ENCODE measurements around the gene GRK3.
A peak's percentile ranks its signal among the peaks of the same experiment; 100 is the strongest.
"Not testable (repeated sequence)": the region's sequence is repeated elsewhere in the genome, so short reads cannot be mapped to it uniquely, and the experiment has no call there.

GRK3 gene

GRCh38 chr22:25698978-25699377 is 134.5 kb downstream of the GRK3 start:
- DNase-seq (ENCODE audit: low spot score) = no peak

GRCh38 chr22:25701056-25701780 is 136.7 kb downstream of the GRK3 start:
- DNase-seq (ENCODE audit: low spot score) = no peak

GRCh38 chr22:25702040-25702439 is 137.6 kb downstream of the GRK3 start:
- peak; percentile 32 for DNase-seq (ENCODE audit: low spot score)

GRCh38 chr22:25702571-25703167 is 138.2 kb downstream of the GRK3 start:
- no peak for DNase-seq (ENCODE audit: low spot score)

GRCh38 chr22:25704701-25705100 is 140.2 kb downstream of the GRK3 start:
- no peak for DNase-seq (ENCODE audit: low spot score)

GRCh38 chr22:25706197-25706596 is 141.7 kb downstream of the GRK3 start:
- DNase-seq (ENCODE audit: low spot score) = no peak

- not testable (repeated sequence) for DNase-seq (ENCODE audit: low spot score)
Measured at GRCh38 chr22:25708430-25708829, 144.0 kb downstream of the GRK3 start.

GRCh38 chr22:25709758-25710157 is 145.3 kb downstream of the GRK3 start:
- no peak for DNase-seq (ENCODE audit: low spot score)

- DNase-seq (ENCODE audit: low spot score) = no peak
Measured at GRCh38 chr22:25710501-25710900, 146.0 kb downstream of the GRK3 start.

GRCh38 chr22:25711491-25711890 is 147.0 kb downstream of the GRK3 start:
- no peak for DNase-seq (ENCODE audit: low spot score)

GRCh38 chr22:25712661-25713400 is 148.4 kb downstream of the GRK3 start:
- no peak for DNase-seq (ENCODE audit: low spot score)

GRCh38 chr22:25714070-25714469 is 149.6 kb downstream of the GRK3 start:
- DNase-seq (ENCODE audit: low spot score) = no peak

GRCh38 chr22:25714739-25715138 is 150.3 kb downstream of the GRK3 start:
- no peak for DNase-seq (ENCODE audit: low spot score)

GRCh38 chr22:25716637-25717036 is 152.2 kb downstream of the GRK3 start:
- no peak for DNase-seq (ENCODE audit: low spot score)

GRCh38 chr22:25718135-25718840 is 153.8 kb downstream of the GRK3 start:
- no peak for DNase-seq (ENCODE audit: low spot score)

GRCh38 chr22:25722223-25722622 is 157.7 kb downstream of the GRK3 start:
- no peak for DNase-seq (ENCODE audit: low spot score)

- DNase-seq (ENCODE audit: low spot score) = no peak
Measured at GRCh38 chr22:25722626-25723025, 158.2 kb downstream of the GRK3 start.

GRCh38 chr22:25726241-25726640 is 161.8 kb downstream of the GRK3 start:
- no peak for DNase-seq (ENCODE audit: low spot score)

GRCh38 chr22:25728071-25728470 is 163.6 kb downstream of the GRK3 start:
- no peak for DNase-seq (ENCODE audit: low spot score)

GRCh38 chr22:25729016-25729995 is 164.8 kb downstream of the GRK3 start:
- no peak for DNase-seq (ENCODE audit: low spot score)

- DNase-seq (ENCODE audit: low spot score) = no peak
Measured at GRCh38 chr22:25735650-25736049, 171.2 kb downstream of the GRK3 start.

Measured in kidney capillary endothelial cell (primary cell).